Activated CD4-positive, alpha-beta memory T cell treated with anti-CD3 and anti-CD28 coated beads, Interleukin-2, amount 10 ng/mL, durations not matched to agents 7 days and 5 days (primary cell): ENCODE measurements around the gene LAMC3. TPM values are rescaled to one million over a fixed set of nuclear protein-coding genes. Genes with fewer than 3 reads are reported as not detected.
"Not testable (repeated sequence)": the region's sequence is repeated elsewhere in the genome, so short reads cannot be mapped to it uniquely, and the experiment has no call there.

ENCODE experiments used
- CTCF ChIA-PET: fragments of 350-600 bp; sonication (Branson Sonifier 250); formaldehyde crosslinking; loops from one replicate; lab custom pipeline; 2021; ENCODE audit warnings: antibody characterized with exemption, inconsistent platforms; lab: Charles Lee
- POLR2A ChIA-PET: fragments of 350-600 bp; sonication (Branson Sonifier 250); formaldehyde crosslinking; loops from one replicate; lab custom pipeline; 2021; ENCODE audit warnings: antibody characterized with exemption; lab: Charles Lee
- DNase-seq: peaks from one replicate; pipeline ENCODE4 v3.0.0-alpha.2; 2020
- H3K27ac Mint-ChIP-seq: one replicate; pipeline ENCODE4 v1.8.0; 2021; ENCODE audit warnings: mild to moderate bottlenecking, mixed read lengths
- H3K27me3 Mint-ChIP-seq: one replicate; pipeline ENCODE4 v1.8.0; 2021; ENCODE audit warnings: mixed read lengths
- H3K36me3 Mint-ChIP-seq: one replicate; pipeline ENCODE4 v1.8.0; 2021; ENCODE audit warnings: low read depth, mixed read lengths
- H3K4me1 Mint-ChIP-seq: one replicate; pipeline ENCODE4 v1.8.0; 2021; ENCODE audit warnings: mixed read lengths
- H3K4me3 Mint-ChIP-seq: one replicate; pipeline ENCODE4 v1.8.0; 2021; ENCODE audit warnings: mild to moderate bottlenecking, mixed read lengths
- H3K9me3 Mint-ChIP-seq: one replicate; pipeline ENCODE4 v1.8.0; 2021; ENCODE audit warnings: mixed read lengths
- total RNA-seq, 2 experiments: library from RNA; stranded (reverse); gene quantifications; one replicate each; pipeline ENCODE4 v1.2.3, GENCODE V29; 2021

Gene LAMC3
- total RNA-seq, 2 experiments from 2014 or later: not detected

DNA sequence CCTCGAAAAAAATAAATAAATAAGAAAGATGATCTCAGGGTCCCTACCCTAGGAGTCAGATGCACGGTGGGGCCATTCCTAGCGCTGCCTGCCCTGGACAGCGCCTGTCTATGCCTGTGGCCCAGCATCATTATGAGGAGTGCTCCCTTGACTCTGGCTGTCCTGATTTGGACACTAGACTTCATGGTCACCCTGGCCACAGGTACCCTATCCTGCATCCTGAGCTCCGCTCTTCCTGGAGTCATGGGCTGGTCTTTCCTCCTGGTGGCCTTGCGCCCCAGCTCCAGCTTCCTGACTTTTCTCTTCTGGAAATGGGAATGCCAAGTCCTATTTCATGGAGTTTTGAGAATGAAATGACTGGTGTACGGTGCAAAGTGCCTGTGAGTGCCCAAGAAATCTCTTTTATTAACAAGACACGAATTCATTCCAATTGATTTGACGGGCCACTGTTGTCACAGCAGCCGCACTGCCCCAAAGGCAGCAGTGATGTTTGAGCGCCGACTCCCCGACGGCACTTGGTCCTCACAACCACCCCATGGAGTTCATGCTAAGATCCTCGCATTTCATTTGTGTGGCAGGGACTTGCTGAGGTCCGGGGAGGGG, 86.8 kb downstream of the LAMC3 start:
- peaks cover 18% of the 10 kb centered on the region for H3K4me1 Mint-ChIP-seq
- H3K9me3 Mint-ChIP-seq: no peaks in the 10 kb centered on the region
- POLR2A ChIA-PET: interaction anchor here (0.9 kb wide), 1 partner anchor 30 kb away, joined by 3 read pairs; the partner anchor contains the start of gene NUP214
- H3K27me3 Mint-ChIP-seq: peaks cover 33% of the 10 kb centered on the region
- H3K36me3 Mint-ChIP-seq: peaks cover 2% of the 10 kb centered on the region
- no peak overlapping the region for H3K27ac Mint-ChIP-seq
- CTCF ChIA-PET: interaction anchor here (1.5 to 1.7 kb wide), 2 partner anchors 37 to 226 kb away, joined by 3 to 4 read pairs; no protein-coding TSS in a partner anchor
- no peak for DNase-seq
- peak overlapping the region; percentile 45 for H3K4me3 Mint-ChIP-seq

DNA sequence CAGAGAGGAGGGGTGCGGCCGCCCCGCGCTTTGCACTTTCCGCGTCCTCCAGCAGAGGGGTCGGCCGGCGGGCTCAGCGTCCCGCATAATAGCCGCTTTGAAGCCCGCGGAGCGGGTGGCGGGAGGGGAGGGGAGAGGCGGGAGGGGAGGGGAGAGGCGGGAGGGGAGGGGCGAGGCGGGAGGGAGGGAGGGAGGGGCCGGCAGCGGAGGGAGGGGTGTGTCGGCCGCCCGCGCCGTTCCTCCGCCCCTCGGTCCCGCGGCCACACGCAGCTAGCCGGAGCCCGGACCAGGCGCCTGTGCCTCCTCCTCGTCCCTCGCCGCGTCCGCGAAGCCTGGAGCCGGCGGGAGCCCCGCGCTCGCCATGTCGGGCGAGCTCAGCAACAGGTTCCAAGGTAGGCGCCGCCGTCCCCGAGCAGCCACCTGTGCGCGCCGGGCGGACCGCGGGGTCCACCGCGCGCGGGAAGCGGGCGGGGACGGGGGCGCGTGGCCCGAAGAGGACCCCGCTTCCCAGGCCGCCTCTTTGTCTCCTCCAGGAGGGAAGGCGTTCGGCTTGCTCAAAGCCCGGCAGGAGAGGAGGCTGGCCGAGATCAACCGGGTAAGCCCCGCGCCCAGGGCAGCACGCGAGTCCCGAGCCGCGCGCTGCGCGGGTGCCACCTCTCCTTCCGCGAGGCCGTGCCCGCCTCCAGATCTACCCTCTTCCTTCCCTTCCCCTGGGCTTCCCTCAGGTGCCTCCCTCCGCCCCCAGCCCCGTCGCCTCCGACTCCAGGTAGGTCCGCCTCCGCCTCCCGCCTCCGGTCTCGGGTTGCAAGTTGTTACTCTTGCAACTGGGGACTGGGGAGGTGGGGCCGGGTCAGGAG, 87.5 kb downstream of the LAMC3 start, which contains the start of gene AIF1L:
TSS of gene AIF1L (plus strand) at position 263 of the 857 bp plus-strand sequence. CDS start at position 362, 99 bp downstream.
- peaks cover 33% of the 10 kb centered on the region for H3K27me3 Mint-ChIP-seq
- POLR2A ChIA-PET: interaction anchor here (0.9 kb wide), 1 partner anchor 29 kb away, joined by 3 read pairs; the partner anchor contains the start of gene NUP214
- H3K27ac Mint-ChIP-seq: no peak within 1 kb of the TSS

GRCh38 chr9:131097126-131097947, 88.4 kb downstream of the LAMC3 start:
- ChIA-PET CTCF (interaction anchor here (1.5 kb wide), 1 partner anchor 39 kb away, joined by 3 read pairs; no protein-coding TSS in a partner anchor), POLR2A (interaction anchor here (2.9 kb wide), 1 partner anchor 28 kb away, joined by 12 read pairs; the partner anchor contains the start of gene NUP214)
- Mint-ChIP-seq H3K27ac (no peak overlapping the region), H3K9me3 (no peaks in the 10 kb centered on the region), H3K36me3 (peaks cover 2% of the 10 kb centered on the region), H3K27me3 (peaks cover 33% of the 10 kb centered on the region), H3K4me1 (peaks cover 18% of the 10 kb centered on the region), H3K4me3 (peak overlapping the region; percentile 37)
- DNase-seq: no peak

More for the DNA sequence above, 87.5 kb downstream of the LAMC3 start, which contains the start of gene AIF1L:
- peak within 1 kb of the TSS; percentile 45 for H3K4me3 Mint-ChIP-seq
- peaks cover 18% of the 10 kb centered on the region for H3K4me1 Mint-ChIP-seq
- peaks cover 2% of the 10 kb centered on the region for H3K36me3 Mint-ChIP-seq
- DNase-seq: no peak
- no peaks in the 10 kb centered on the region for H3K9me3 Mint-ChIP-seq
- CTCF ChIA-PET: interaction anchor here (1.5 kb wide), 1 partner anchor 38 kb away, joined by 3 read pairs; no protein-coding TSS in a partner anchor

DNA sequence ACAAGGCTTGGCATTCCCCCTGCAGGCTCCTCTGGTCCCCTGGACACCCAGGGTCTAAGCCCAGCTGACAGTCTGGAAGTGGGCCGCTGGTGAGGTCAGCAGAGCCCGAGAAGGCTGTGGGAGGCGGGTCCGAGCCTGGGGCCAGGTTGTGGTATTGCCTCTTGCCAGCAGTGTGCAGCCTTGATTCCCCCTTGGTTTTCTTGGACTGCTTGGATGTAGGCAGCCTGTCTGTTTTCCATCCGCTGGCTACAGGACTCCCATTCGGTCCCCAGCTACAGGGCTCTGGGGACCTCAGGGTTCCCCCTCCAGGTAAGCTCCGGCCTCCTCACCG, 88.9 kb downstream of the LAMC3 start:
- H3K27me3 Mint-ChIP-seq: peaks cover 33% of the 10 kb centered on the region
- H3K27ac Mint-ChIP-seq: no peak overlapping the region
- no peaks in the 10 kb centered on the region for H3K9me3 Mint-ChIP-seq
- peaks cover 2% of the 10 kb centered on the region for H3K36me3 Mint-ChIP-seq
- peaks cover 18% of the 10 kb centered on the region for H3K4me1 Mint-ChIP-seq
- H3K4me3 Mint-ChIP-seq: no peak overlapping the region
- DNase-seq: no peak
- CTCF ChIA-PET: interaction anchor here (0.6 kb wide), 1 partner anchor 41 kb away, joined by 3 read pairs; no protein-coding TSS in a partner anchor
- POLR2A ChIA-PET: interaction anchor here (2.9 kb wide), 1 partner anchor 27 kb away, joined by 12 read pairs; the partner anchor contains the start of gene NUP214

DNA sequence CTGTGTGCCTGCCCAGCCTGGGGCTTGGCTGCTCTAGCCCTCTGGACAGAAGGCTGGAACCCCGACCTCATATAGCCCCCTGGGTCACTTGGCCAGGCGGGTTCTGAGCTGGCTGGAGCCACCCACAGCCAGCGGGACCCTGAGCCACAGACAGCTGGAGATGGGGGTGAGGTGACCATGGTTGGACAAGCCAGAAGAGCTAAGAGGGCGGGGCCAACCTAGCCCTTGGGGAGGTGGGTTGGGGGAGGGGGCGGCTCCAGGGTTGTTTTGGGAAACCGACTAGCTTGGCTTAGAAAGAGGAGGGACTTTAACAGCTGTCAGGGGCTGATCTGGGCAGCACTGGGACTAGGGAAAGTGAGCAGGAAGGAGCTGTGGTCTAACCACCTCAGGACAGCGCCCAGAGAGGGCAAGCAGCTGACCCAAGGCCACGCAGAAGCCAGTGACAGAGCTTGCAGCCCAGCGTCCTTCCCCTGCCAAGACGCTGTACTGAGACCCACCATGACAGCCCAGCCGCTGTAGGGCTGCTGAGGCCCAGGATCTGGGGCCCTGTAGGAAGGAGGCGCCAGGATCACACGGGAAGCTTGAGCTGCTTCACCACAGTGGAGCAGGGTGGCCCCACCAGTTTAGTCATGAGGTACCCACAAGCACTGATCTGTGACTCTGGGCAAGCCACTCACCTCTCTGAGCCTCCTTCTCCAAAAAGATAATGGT, 89.6 kb downstream of the LAMC3 start:
- ChIA-PET POLR2A (interaction anchor here (0.6 to 2.9 kb wide), 2 partner anchors 27 to 405 kb away, joined by 3 to 12 read pairs; partner anchors contain the start of genes EXOSC2 and NUP214), CTCF (interaction anchor here (0.6 to 1.0 kb wide), 2 partner anchors 41 to 52 kb away, joined by 3 read pairs; no protein-coding TSS in a partner anchor)
- H3K4me3 Mint-ChIP-seq: no peak overlapping the region

GRCh38 chr9:131099102-131099606, 90.2 kb downstream of the LAMC3 start:
- peaks cover 18% of the 10 kb centered on the region for H3K4me1 Mint-ChIP-seq
- H3K9me3 Mint-ChIP-seq: no peaks in the 10 kb centered on the region
- ChIA-PET CTCF (interaction anchor here (0.6 to 1.3 kb wide), 4 partner anchors 45 to 105 kb away, joined by 3 to 5 read pairs (median 4); no protein-coding TSS in a partner anchor), POLR2A (interaction anchor here (0.6 to 2.9 kb wide), 2 partner anchors 26 to 406 kb away, joined by 3 to 12 read pairs; partner anchors contain the start of genes EXOSC2 and NUP214)
- peak overlapping the region; percentile 31 for H3K27ac Mint-ChIP-seq
- H3K36me3 Mint-ChIP-seq: peaks cover 2% of the 10 kb centered on the region
- no peak overlapping the region for H3K4me3 Mint-ChIP-seq
- H3K27me3 Mint-ChIP-seq: peaks cover 32% of the 10 kb centered on the region
- DNase-seq: no peak

More for the DNA sequence above, 89.6 kb downstream of the LAMC3 start:
- Mint-ChIP-seq H3K36me3 (peaks cover 2% of the 10 kb centered on the region), H3K27ac (no peak overlapping the region), H3K27me3 (peaks cover 33% of the 10 kb centered on the region), H3K4me1 (peaks cover 18% of the 10 kb centered on the region), H3K9me3 (no peaks in the 10 kb centered on the region)
- no peak for DNase-seq

GRCh38 chr9:131099845-131100244, 90.9 kb downstream of the LAMC3 start:
- not testable (repeated sequence) for DNase-seq, H3K4me3 Mint-ChIP-seq, H3K9me3 Mint-ChIP-seq, H3K36me3 Mint-ChIP-seq, H3K27ac Mint-ChIP-seq
- Mint-ChIP-seq H3K27me3 (peaks cover 25% of the 10 kb centered on the region), H3K4me1 (peaks cover 18% of the 10 kb centered on the region)
- CTCF ChIA-PET: interaction anchor here (0.6 to 1.3 kb wide), 3 partner anchors 46 to 105 kb away, joined by 3 to 5 read pairs (median 4); no protein-coding TSS in a partner anchor
- POLR2A ChIA-PET: interaction anchor here (2.9 kb wide), 1 partner anchor 25 kb away, joined by 12 read pairs; the partner anchor contains the start of gene NUP214

- no peak for DNase-seq
- ChIA-PET CTCF (interaction anchor here (1.2 to 1.5 kb wide), 3 partner anchors 47 to 236 kb away, joined by 3 to 5 read pairs (median 5); no protein-coding TSS in a partner anchor), POLR2A (interaction anchor here (2.7 kb wide), 1 partner anchor 25 kb away, joined by 8 read pairs; the partner anchor contains the start of gene NUP214)
- no peak overlapping the region for H3K4me3 Mint-ChIP-seq
- H3K36me3 Mint-ChIP-seq: peaks cover 2% of the 10 kb centered on the region
- peaks cover 20% of the 10 kb centered on the region for H3K27me3 Mint-ChIP-seq
- H3K27ac Mint-ChIP-seq: no peak overlapping the region
- H3K9me3 Mint-ChIP-seq: no peaks in the 10 kb centered on the region
- peaks cover 18% of the 10 kb centered on the region for H3K4me1 Mint-ChIP-seq
Measured at GRCh38 chr9:131100445-131100844, 91.5 kb downstream of the LAMC3 start.

DNA sequence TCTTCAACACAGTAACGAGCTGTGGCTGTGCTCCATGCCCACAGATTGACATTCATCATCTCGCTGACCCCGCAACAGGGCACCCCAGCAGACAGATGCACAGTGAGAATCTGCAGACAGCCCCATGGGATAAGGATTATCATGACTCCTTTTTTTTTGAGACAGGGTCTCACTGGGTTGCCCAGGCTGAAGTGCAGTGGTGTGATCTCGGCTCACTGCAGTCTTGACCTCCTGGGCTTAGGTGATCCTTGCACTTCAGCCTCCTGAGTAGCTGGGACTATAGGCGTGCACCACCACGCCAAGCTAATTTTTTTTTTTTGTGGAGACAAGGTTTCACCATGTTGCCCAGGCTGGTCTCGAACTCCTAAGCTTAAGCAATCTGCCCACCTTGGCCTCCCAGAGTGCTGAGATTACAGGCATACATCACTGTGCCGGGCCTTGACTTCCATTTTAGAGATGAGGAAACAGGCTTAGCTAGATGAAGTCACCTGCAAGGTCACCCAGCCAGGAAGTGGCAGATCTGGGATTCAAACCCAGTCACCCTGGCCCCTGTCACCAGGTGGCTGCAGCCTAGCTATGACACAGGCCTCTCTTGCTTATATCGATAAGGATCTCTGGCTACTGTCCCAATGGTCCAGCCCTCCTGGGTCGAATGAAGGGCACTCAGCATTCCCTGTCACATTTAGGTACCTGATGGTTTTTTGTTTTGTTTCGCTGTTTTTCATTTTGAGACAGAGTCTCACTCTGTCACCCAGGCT, 92.4 kb downstream of the LAMC3 start:
- H3K27me3 Mint-ChIP-seq: peaks cover 17% of the 10 kb centered on the region
- no peak for DNase-seq
- H3K27ac Mint-ChIP-seq: no peak overlapping the region
- no peaks in the 10 kb centered on the region for H3K36me3 Mint-ChIP-seq
- H3K9me3 Mint-ChIP-seq: no peaks in the 10 kb centered on the region
- CTCF ChIA-PET: interaction anchor here (1.5 to 1.7 kb wide), 2 partner anchors 55 to 235 kb away, joined by 3 to 5 read pairs; no protein-coding TSS in a partner anchor
- POLR2A ChIA-PET: interaction anchor here (2.7 kb wide), 1 partner anchor 24 kb away, joined by 8 read pairs; the partner anchor contains the start of gene NUP214
- peaks cover 15% of the 10 kb centered on the region for H3K4me1 Mint-ChIP-seq
- no peak overlapping the region for H3K4me3 Mint-ChIP-seq

DNA sequence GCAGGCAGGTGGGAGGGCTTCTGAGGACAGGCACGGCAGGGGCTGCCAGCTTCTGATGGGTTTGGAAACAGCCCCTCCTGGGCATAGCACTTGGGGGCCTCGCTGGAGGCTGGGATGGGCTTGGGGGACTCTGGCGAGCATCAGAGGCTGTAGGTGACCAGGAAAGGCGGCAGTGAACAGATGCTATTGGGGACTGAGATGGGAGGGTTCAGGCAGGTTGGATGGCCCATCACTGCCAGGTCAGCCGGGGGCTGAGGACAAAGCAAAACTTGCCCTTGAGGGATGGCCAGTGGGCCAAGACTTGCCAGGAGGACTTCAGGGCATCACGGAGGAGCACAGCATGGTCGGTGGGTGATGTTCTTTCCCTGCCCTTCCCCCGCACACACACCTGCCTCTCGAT, 94.0 kb downstream of the LAMC3 start:
- no peaks in the 10 kb centered on the region for H3K9me3 Mint-ChIP-seq
- DNase-seq: no peak
- CTCF ChIA-PET: interaction anchor here (0.9 to 1.7 kb wide), 3 partner anchors 56 to 652 kb away, joined by 3 to 4 read pairs (median 3); no protein-coding TSS in a partner anchor
- no peaks in the 10 kb centered on the region for H3K36me3 Mint-ChIP-seq
- H3K27ac Mint-ChIP-seq: no peak overlapping the region
- H3K4me1 Mint-ChIP-seq: peaks cover 7% of the 10 kb centered on the region
- no peak overlapping the region for H3K4me3 Mint-ChIP-seq
- POLR2A ChIA-PET: interaction anchor here (2.5 kb wide), 1 partner anchor 22 kb away, joined by 9 read pairs; the partner anchor contains the start of gene NUP214
- H3K27me3 Mint-ChIP-seq: peaks cover 6% of the 10 kb centered on the region
